SK-N-SH (cell line): ENCODE data around the gene KIF1A. TPM values are rescaled to one million over a fixed set of nuclear protein-coding genes. Genes with fewer than 3 reads are reported as not detected.

Experiments
- CTCF ChIA-PET: fragments of 300-600, 350-600 bp; formaldehyde crosslinking; extraction: SDS; loops from one replicate; lab custom pipeline; 2021; lab: Yijun Ruan, JAX
- POLR2A ChIA-PET: fragments of 350-600 bp; sonication (Branson Sonifier 250); formaldehyde crosslinking; extraction: SDS; loops from one replicate; lab custom pipeline; 2020; ENCODE audit warnings: antibody characterized with exemption, inconsistent platforms; lab: Yijun Ruan, JAX
- DNase-seq: peaks from one replicate; pipeline ENCODE4 v3.0.0; 2012
- H2AFZ ChIP-seq: fragments of 200-600 bp; sonication (generic); 2 replicates; pipeline ENCODE4 v1.8.1; 2016; ENCODE audit warnings: antibody characterized with exemption, mild to moderate bottlenecking, low read depth
- H3F3A ChIP-seq: fragments of 200-600 bp; sonication (generic); replicated peaks from 2 replicates; pipeline ENCODE3; 2016; ENCODE audit warnings: antibody characterized with exemption, mild to moderate bottlenecking; ENCODE audit not compliant: insufficient read depth
- H3K27ac ChIP-seq, 2 experiments: fragments of 200-500 bp in 1 of 2; fragments of 200-600 bp in 1 of 2; sonication (Bioruptor generic) in 1 of 2; sonication (generic), shearing (Covaris generic) in 1 of 2; 2 replicates each; pipeline versions ENCODE4 v1.5.1 to v1.6.1; 2014 to 2016; ENCODE audit warnings: low read depth in 2 of 2, inconsistent platforms in 1 of 2, low read length in 1 of 2, mild to moderate bottlenecking in 1 of 2, mixed read lengths in 1 of 2
- H3K27me3 ChIP-seq: fragments of 200-600 bp; sonication (generic), shearing (Covaris generic); 2 replicates; pipeline ENCODE4 v1.6.1; 2016; ENCODE audit warnings: mixed run types; ENCODE audit not compliant: insufficient read depth
- H3K36me3 ChIP-seq, 2 experiments: fragments of 200-500 bp in 1 of 2; fragments of 200-600 bp in 1 of 2; sonication (Bioruptor generic) in 1 of 2; sonication (generic) in 1 of 2; replicated peaks in 1 of 2; 2 replicates each; pipeline versions ENCODE3 to v1.5.1; 2014 to 2016; ENCODE audit warnings: low read length in 1 of 2, mild to moderate bottlenecking in 1 of 2; ENCODE audit not compliant: insufficient read depth in 2 of 2, control insufficient read depth in 1 of 2
- H3K4me1 ChIP-seq, 2 experiments: fragments of 200-500 bp in 1 of 2; fragments of 200-600 bp in 1 of 2; sonication (Bioruptor generic) in 1 of 2; sonication (generic), shearing (Covaris generic) in 1 of 2; 2 replicates each; pipeline versions ENCODE4 v1.5.1 to v1.6.1; 2014 to 2016; ENCODE audit warnings: low read depth in 1 of 2, low read length in 1 of 2, mixed run types in 1 of 2; ENCODE audit not compliant: insufficient read depth in 2 of 2, control insufficient read depth in 1 of 2
- H3K4me2 ChIP-seq: fragments of 200-600 bp; sonication (generic), shearing (Covaris generic); 2 replicates; pipeline ENCODE4 v1.6.1; 2017; ENCODE audit warnings: mixed run types
- H3K4me3 ChIP-seq, 2 experiments: fragments of 200-500 bp in 1 of 2; fragments of 200-600 bp in 1 of 2; sonication (Bioruptor generic) in 1 of 2; sonication (generic), shearing (Covaris generic) in 1 of 2; 2 replicates each; pipeline versions ENCODE4 v1.5.1 to v1.8.1; 2014 to 2016; ENCODE audit warnings: low read depth in 2 of 2, inconsistent platforms in 1 of 2, low read length in 1 of 2, mild to moderate bottlenecking in 1 of 2, mixed read lengths in 1 of 2, moderate library complexity in 1 of 2
- H3K79me2 ChIP-seq: fragments of 200-600 bp; sonication (generic); 2 replicates; pipeline ENCODE4 v1.8.1; 2017; ENCODE audit warnings: mild to moderate bottlenecking; ENCODE audit not compliant: insufficient read depth
- H3K9ac ChIP-seq: fragments of 200-600 bp; sonication (generic); 2 replicates; pipeline ENCODE4 v1.6.1; 2017; ENCODE audit warnings: mixed run types
- H3K9me2 ChIP-seq: fragments of 200-600 bp; sonication (generic); 2 replicates; pipeline ENCODE4 v1.6.1; 2017; ENCODE audit warnings: mixed run types
- H3K9me3 ChIP-seq: fragments of 200-600 bp; sonication (generic); 2 replicates; pipeline ENCODE4 v1.6.1; 2017; ENCODE audit warnings: mixed run types, mild to moderate bottlenecking, moderate library complexity
- H4K20me1 ChIP-seq: fragments of 200-600 bp; sonication (generic); 2 replicates; pipeline ENCODE4 v1.6.1; 2017; ENCODE audit warnings: mild to moderate bottlenecking, mixed run types; ENCODE audit not compliant: insufficient read depth
- CHD2 ChIP-seq: fragments of 150-350 bp; IDR thresholded peaks from 2 replicates; pipeline ENCODE4 v1.6.1; 2018; ENCODE audit warnings: low read length; ENCODE audit not compliant: partially characterized antibody
- ELF1 ChIP-seq: IDR thresholded peaks from 2 replicates; pipeline ENCODE4 v1.4.0; 2012
- EP300 ChIP-seq, 2 experiments: IDR thresholded peaks; 2 replicates each; pipeline versions ENCODE4 v1.4.0 to v1.6.1; 2012; ENCODE audit warnings: borderline replicate concordance in 1 of 2, low read depth in 1 of 2, low read length in 1 of 2
- EZH2phosphoT487 ChIP-seq: fragments of 200-600 bp; sonication (generic); IDR thresholded peaks from 2 replicates; pipeline ENCODE4 v1.6.1; 2017; ENCODE audit warnings: low read depth, mixed run types, mild to moderate bottlenecking, antibody characterized with exemption, moderate library complexity, borderline replicate concordance
- GATA2 ChIP-seq: sonication (generic); formaldehyde crosslinking; IDR thresholded peaks from 2 replicates; pipeline ENCODE4 v1.5.0; 2020; ENCODE audit warnings: mild to moderate bottlenecking, missing genetic modification reagents
- MEF2A ChIP-seq: IDR thresholded peaks from 2 replicates; pipeline ENCODE4 v1.4.0; 2012; ENCODE audit warnings: low read depth, borderline replicate concordance
- MXI1 ChIP-seq: IDR thresholded peaks from 2 replicates; pipeline ENCODE4 v1.6.1; 2012; ENCODE audit warnings: mild to moderate bottlenecking, low read depth, low read length, improper control_type of control experiment
- NFIC ChIP-seq: IDR thresholded peaks from 2 replicates; pipeline ENCODE4 v1.4.0; 2012; ENCODE audit warnings: borderline replicate concordance
- RCOR1 ChIP-seq: fragments of 150-350 bp; IDR thresholded peaks from 2 replicates; pipeline ENCODE4 v1.6.1; 2017; ENCODE audit warnings: antibody characterized with exemption, low read length
- RFX5 ChIP-seq: IDR thresholded peaks from 2 replicates; pipeline ENCODE4 v1.6.1; 2012; ENCODE audit warnings: mild to moderate bottlenecking, improper control_type of control experiment, low read length
- SIN3A ChIP-seq: IDR thresholded peaks from 2 replicates; pipeline ENCODE4 v1.6.1; 2012; ENCODE audit warnings: low read depth, mild to moderate bottlenecking, low read length, moderate library complexity, borderline replicate concordance
- SMC3 ChIP-seq: IDR thresholded peaks from 2 replicates; pipeline ENCODE4 v1.6.1; 2012; ENCODE audit warnings: low read depth, low read length, improper control_type of control experiment
- TCF12 ChIP-seq: IDR thresholded peaks from 2 replicates; pipeline ENCODE4 v1.4.0; 2012
- TEAD4 ChIP-seq: IDR thresholded peaks from 2 replicates; pipeline ENCODE4 v1.4.0; 2012; ENCODE audit warnings: mild to moderate bottlenecking, borderline replicate concordance; ENCODE audit not compliant: insufficient read depth
- YY1 ChIP-seq: IDR thresholded peaks from 2 replicates; pipeline ENCODE4 v1.4.0; 2012; ENCODE audit warnings: low read depth, mild to moderate bottlenecking
- WGBS: methylation state at CpG from one replicate; pipeline ENCODE4 v1.1.6; 2017; ENCODE audit warnings: low lambda C conversion rate; 5-methylcytosine and 5-hydroxymethylcytosine counted together
- polyA plus RNA-seq, 3 experiments: library from polyadenylated mRNA; depleted of rRNA; stranded (reverse); fragments of >200 nt; gene quantifications; 2 replicates each; pipeline ENCODE4 v1.2.3, GENCODE V29; 2012
- TF ChIP-seq, protein P1 (sequence below): IDR thresholded peaks from 2 replicates; pipeline ENCODE4 v1.4.0; 2012; ENCODE audit warnings: low read depth
- TF ChIP-seq, protein P2 (sequence below): IDR thresholded peaks from 2 replicates; pipeline ENCODE4 v1.6.1; 2012; ENCODE audit warnings: mild to moderate bottlenecking, low read depth, low read length, moderate library complexity
- TF ChIP-seq, protein P3 (sequence below): fragments of 150-350 bp; IDR thresholded peaks from 2 replicates; pipeline ENCODE4 v1.6.1; 2016; ENCODE audit warnings: mild to moderate bottlenecking, low read depth, low read length
- TF ChIP-seq, protein P4 (sequence below): IDR thresholded peaks from 2 replicates; pipeline ENCODE4 v1.4.0; 2012; ENCODE audit warnings: low read depth, borderline replicate concordance
- TF ChIP-seq, protein P5 (sequence below): fragments of 150-350 bp; IDR thresholded peaks from 2 replicates; pipeline ENCODE4 v1.6.1; 2017; ENCODE audit warnings: antibody characterized with exemption, low read length, low read depth, borderline replicate concordance

Gene KIF1A
- polyA plus RNA-seq, 1 of the 3 experiments (the other 2 are of a cell fraction) = 0.21 TPM

DNA sequence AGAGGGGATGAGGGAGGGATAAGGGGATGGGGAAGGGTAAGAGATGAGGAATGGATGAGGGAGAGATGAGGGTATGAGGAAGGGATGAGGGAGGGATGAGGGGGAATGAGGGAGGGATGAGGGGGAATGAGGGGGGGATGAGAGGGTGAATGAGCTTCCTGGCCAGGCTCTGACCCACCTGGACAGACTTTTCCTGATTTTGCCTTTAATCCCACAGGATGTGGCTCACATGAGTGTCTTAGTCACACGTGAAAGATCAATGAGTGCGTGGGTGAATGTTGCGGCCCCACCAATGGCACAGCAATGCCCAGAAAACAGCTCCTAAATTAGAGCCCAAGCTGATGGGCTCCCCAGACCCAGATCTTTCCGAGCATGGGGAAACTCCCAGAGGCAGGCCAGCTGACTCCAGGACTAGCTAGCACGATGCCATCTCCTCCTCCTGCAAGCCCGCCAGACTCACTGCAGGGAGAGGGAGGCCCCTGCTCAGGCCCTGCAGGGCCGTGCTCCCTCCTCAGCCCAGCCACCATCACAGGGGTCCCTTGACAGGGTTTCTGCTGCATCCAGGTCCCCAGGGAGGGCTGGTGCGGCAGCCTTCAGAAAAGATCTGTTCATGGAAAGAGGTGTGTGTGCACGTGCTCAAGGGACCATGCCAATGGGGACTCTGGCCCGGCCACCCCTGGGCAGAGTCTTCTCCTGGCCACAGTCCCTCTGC, 87.0 kb downstream of the KIF1A start:
- Histone ChIP-seq H3K9ac (no peak overlapping the region), H3K4me3 (no peak overlapping the region), H3K9me3 (no peaks in the 10 kb centered on the region)
- CTCF ChIA-PET = interaction anchor here (1.0 kb wide), 1 partner anchor 219 kb away, joined by 3 read pairs; no protein-coding TSS in a partner anchor
- TF ChIP-seq RCOR1 (no peak), GATA2 (CRISPR knock-in tag) (no peak), TCF12 (no peak), RFX5 (no peak), ELF1 (no peak), EP300 (IDR thresholded peaks at IDR 0.05; ENCODE audit: borderline replicate concordance in 1 of 2, low read depth in 1 of 2, low read length in 1 of 2) (no peak), TEAD4 (no peak), EZH2phosphoT487 (no peak), MEF2A (no peak), SMC3 (no peak), CHD2 (no peak), NFIC (no peak), SIN3A (no peak), YY1 (no peak), MXI1 (no peak)
- TF ChIP-seq, protein P1, sequence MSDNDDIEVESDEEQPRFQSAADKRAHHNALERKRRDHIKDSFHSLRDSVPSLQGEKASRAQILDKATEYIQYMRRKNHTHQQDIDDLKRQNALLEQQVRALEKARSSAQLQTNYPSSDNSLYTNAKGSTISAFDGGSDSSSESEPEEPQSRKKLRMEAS = no peak
- TF ChIP-seq, protein P2, sequence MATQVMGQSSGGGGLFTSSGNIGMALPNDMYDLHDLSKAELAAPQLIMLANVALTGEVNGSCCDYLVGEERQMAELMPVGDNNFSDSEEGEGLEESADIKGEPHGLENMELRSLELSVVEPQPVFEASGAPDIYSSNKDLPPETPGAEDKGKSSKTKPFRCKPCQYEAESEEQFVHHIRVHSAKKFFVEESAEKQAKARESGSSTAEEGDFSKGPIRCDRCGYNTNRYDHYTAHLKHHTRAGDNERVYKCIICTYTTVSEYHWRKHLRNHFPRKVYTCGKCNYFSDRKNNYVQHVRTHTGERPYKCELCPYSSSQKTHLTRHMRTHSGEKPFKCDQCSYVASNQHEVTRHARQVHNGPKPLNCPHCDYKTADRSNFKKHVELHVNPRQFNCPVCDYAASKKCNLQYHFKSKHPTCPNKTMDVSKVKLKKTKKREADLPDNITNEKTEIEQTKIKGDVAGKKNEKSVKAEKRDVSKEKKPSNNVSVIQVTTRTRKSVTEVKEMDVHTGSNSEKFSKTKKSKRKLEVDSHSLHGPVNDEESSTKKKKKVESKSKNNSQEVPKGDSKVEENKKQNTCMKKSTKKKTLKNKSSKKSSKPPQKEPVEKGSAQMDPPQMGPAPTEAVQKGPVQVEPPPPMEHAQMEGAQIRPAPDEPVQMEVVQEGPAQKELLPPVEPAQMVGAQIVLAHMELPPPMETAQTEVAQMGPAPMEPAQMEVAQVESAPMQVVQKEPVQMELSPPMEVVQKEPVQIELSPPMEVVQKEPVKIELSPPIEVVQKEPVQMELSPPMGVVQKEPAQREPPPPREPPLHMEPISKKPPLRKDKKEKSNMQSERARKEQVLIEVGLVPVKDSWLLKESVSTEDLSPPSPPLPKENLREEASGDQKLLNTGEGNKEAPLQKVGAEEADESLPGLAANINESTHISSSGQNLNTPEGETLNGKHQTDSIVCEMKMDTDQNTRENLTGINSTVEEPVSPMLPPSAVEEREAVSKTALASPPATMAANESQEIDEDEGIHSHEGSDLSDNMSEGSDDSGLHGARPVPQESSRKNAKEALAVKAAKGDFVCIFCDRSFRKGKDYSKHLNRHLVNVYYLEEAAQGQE = no peak
- TF ChIP-seq, protein P3, sequence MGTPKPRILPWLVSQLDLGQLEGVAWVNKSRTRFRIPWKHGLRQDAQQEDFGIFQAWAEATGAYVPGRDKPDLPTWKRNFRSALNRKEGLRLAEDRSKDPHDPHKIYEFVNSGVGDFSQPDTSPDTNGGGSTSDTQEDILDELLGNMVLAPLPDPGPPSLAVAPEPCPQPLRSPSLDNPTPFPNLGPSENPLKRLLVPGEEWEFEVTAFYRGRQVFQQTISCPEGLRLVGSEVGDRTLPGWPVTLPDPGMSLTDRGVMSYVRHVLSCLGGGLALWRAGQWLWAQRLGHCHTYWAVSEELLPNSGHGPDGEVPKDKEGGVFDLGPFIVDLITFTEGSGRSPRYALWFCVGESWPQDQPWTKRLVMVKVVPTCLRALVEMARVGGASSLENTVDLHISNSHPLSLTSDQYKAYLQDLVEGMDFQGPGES = no peak
- TF ChIP-seq, protein P4, sequence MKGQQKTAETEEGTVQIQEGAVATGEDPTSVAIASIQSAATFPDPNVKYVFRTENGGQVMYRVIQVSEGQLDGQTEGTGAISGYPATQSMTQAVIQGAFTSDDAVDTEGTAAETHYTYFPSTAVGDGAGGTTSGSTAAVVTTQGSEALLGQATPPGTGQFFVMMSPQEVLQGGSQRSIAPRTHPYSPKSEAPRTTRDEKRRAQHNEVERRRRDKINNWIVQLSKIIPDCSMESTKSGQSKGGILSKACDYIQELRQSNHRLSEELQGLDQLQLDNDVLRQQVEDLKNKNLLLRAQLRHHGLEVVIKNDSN = no peak
- TF ChIP-seq, protein P5, sequence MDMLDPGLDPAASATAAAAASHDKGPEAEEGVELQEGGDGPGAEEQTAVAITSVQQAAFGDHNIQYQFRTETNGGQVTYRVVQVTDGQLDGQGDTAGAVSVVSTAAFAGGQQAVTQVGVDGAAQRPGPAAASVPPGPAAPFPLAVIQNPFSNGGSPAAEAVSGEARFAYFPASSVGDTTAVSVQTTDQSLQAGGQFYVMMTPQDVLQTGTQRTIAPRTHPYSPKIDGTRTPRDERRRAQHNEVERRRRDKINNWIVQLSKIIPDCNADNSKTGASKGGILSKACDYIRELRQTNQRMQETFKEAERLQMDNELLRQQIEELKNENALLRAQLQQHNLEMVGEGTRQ = no peak
- TF ChIP-seq, all 33 proteins: peak for 0
- Histone ChIP-seq H3K9me2 (no peaks in the 10 kb centered on the region), H3K36me3 (no peaks in the 10 kb centered on the region), H3K27me3 (no peaks in the 10 kb centered on the region), H2AFZ (no peak overlapping the region), H3F3A (no peaks in the 10 kb centered on the region), H3K79me2 (no peaks in the 10 kb centered on the region), H3K27ac (no peak overlapping the region), H3K4me1 (peaks cover 0 to 50% of the 10 kb centered on the region in 2 experiments; a peak in 1 of 4 replicates), H3K4me2 (no peak overlapping the region), H4K20me1 (no peaks in the 10 kb centered on the region)
- WGBS = 76% methylated on average over 7 of the region's 10 CpGs
- POLR2A ChIA-PET = no interaction called here
- DNase-seq = no peak
